Stimulated activated CD4-positive, alpha-beta T cell treated with anti-CD3 and anti-CD28 coated beads, Interleukin-1b, Interleukin-23, amount 100 ng/mL, for 48 hours (primary cell): Measurements from ENCODE around the gene MTFP1.
A peak's percentile ranks its signal among the peaks of the same experiment; 100 is the strongest.
"Not testable (repeated sequence)": the region's sequence is repeated elsewhere in the genome, so short reads cannot be mapped to it uniquely, and the experiment has no call there.

ENCODE experiments used
- DNase-seq: peaks from one replicate; pipeline ENCODE4 v3.0.0-alpha.2; 2020

MTFP1 gene, protein sequence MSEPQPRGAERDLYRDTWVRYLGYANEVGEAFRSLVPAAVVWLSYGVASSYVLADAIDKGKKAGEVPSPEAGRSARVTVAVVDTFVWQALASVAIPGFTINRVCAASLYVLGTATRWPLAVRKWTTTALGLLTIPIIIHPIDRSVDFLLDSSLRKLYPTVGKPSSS

DNA sequence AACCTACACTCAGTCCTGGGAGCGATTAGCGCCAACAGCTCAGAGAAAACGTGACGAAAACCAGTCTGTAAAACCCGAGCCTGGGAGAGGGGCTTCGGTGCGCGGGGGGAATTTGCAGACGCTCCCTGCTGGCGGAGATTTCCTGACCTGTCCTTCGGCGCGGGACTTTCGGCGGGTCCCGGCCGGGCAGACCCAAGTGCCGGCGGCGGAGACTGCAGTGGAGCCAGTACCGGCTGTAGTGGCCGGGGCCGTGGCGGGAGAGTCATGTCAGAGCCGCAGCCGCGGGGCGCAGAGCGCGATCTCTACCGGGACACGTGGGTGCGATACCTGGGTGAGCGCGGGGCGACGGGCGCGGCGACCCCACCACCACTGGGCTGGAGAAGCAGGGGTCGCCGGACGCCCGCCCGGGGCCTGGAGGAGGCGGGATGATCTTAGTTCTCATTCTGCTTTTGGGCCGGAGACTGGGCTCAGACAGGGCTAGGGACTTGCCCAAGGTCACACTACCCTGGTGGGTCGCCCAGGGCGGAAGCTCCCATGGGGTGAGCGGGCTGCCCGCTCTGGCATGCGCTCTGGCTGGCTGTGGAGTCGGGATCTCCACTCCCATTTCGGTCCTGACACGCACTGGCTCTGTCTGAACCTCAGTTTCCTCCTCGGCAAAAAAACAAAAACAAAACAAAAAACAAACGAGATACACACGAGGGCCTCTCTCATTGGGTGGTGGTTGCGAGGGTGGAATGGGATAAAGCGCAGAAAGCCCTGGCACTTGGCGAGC lies at the start of gene MTFP1:
Gene MTFP1 (plus strand): TSS at position 153 of the 772 bp plus-strand sequence. CDS start 112 bp downstream, at position 265.
- peak; percentile 45 for DNase-seq

DNA sequence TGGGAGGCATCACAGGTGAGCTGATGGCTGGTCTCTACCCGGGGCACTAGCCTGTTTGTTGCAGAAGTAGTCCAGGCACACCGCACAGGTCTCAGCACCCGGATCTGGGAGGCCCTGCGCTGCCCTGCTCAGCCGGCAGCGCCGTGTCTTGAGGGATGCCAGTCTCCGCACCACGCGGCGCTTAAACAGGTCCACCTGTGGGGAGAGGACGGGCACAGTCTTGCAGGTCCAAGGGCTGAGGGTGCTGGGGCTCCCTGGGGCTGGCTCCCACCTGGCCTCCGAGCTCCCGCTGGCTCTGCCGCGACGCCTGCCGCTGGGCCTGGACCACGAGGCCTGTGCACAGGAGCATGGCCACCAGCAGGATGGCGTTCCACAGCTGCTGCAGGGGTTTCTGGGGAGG lies 45.6 kb upstream of the MTFP1 start:
- DNase-seq = no peak

DNA sequence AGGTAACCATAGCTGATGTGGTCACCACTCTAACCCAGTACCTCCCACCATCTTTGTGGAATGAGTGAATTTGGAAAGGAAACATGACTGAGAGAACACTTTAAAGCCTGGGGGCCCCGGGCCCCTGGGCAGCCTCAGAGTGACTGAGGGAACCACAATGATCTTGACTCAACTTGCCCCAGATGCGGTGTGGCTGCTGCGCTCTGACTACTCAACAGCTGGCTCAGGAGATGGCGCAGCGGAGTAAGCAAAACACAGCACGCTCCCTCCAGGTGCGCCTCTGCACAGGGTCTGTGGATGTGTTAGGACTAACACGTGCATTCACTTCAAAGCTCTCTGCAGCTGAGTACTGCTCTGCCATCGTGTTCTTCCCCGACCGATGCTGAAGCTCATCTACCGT lies 44.3 kb upstream of the MTFP1 start:
- DNase-seq = peak; percentile 44

DNA sequence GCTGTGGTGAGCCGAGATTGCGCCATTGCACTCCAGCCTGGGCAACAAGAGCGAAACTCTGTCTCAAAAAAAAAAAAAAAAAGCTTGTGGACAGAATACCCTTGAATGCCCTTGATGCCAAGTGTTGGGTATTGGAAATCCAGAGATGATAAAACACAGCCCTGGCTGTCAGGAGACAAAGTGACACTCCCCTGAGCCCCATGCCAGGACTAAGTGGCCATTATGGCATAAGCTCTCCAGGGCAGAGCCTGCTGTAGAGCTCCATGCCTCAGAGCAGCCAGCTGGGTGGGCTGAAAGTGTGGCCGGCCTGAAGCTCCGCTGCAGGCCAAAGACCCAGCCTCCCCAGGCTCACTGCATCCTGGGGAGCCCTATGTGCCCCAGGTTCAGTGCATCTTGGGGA lies 43.2 kb upstream of the MTFP1 start:
- no peak for DNase-seq

- no peak for DNase-seq
Measured at GRCh38 chr22:30383061-30383460, 42.5 kb upstream of the MTFP1 start.

DNA sequence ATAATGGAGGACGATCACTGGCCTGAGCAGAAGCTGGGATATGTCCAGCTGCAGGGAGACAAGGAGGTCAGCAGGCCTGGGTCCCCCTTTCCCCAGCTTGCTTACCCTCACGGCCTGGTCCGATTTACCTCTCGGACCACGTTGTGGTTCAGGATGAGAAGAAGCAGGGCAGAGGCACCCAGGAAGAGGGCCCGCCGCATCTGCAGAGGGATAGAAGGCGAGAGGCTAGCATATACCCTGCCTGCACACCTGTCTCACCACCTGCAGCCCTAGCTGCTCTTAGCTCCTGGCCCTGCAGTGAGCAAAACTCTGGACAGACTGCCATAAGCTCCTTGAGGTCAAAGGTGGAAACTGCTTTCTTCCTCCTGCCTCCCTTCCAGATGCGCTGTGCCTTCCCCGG lies 39.6 kb upstream of the MTFP1 start:
- no peak for DNase-seq

- DNase-seq = no peak
Measured at GRCh38 chr22:30386608-30386959, 39.0 kb upstream of the MTFP1 start.

- peak; percentile 73 for DNase-seq
Measured at GRCh38 chr22:30386960-30387827, 38.4 kb upstream of the MTFP1 start, which contains the start of gene RNF215. Gene RNF215 (minus strand): TSS chr22:30387411. CDS start chr22:30387313, 98 bp downstream.

- peak; percentile 79 for DNase-seq
Measured at GRCh38 chr22:30390974-30391691, 34.4 kb upstream of the MTFP1 start.

GRCh38 chr22:30392661-30393321 lies 32.8 kb upstream of the MTFP1 start:
- DNase-seq = no peak

- no peak for DNase-seq
Measured at GRCh38 chr22:30393322-30393680, 32.3 kb upstream of the MTFP1 start.

DNA sequence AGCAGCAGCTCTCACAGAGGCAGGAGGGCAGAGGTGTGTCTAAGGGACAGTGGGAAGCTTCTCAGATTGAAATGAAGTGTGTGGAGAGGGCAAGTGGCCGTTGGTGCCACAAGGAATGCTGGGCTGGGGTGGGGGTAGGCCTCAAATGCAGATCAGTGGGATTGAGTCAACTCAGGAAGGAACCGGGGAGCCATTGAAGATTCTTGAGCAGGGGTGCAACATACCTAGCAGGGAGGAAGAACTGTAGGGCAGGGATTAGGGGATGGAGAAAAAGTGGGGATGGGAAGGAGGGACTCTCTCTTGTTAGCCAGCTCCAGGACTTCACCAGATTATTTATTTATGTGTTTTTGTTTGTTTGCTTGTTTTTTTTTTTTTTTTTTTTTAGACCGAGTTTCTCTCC lies 31.7 kb upstream of the MTFP1 start:
- no peak for DNase-seq

GRCh38 chr22:30396871-30397655 lies 28.5 kb upstream of the MTFP1 start, which contains the start of gene SEC14L2:
Gene SEC14L2 (plus strand): TSS chr22:30397018. CDS start chr22:30397117, 99 bp downstream.
- peak; percentile 62 for DNase-seq

GRCh38 chr22:30397656-30398635 lies 27.6 kb upstream of the MTFP1 start:
- DNase-seq = no peak

GRCh38 chr22:30398685-30399680 lies 26.6 kb upstream of the MTFP1 start:
- DNase-seq = no peak

DNA sequence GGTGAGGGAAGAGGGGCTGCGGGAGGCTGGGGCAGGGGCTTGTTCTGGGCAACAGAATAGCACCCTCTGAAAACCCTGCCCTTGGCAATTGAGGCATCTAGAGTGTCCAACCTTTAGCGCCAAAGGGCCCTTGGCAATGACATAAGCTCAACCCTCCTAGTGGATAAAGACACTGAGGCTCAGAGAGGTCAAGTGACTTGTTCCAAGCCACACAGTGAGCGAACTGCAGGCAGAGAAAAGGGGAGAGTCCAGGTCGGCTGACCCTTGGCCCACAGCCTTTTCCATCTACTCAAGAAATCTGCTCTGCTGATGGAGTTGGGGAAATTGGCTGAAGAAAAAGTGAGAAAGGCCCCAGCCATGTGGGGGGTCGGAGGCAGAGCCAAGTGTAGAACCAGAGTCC lies 25.9 kb upstream of the MTFP1 start:
- no peak for DNase-seq

DNA sequence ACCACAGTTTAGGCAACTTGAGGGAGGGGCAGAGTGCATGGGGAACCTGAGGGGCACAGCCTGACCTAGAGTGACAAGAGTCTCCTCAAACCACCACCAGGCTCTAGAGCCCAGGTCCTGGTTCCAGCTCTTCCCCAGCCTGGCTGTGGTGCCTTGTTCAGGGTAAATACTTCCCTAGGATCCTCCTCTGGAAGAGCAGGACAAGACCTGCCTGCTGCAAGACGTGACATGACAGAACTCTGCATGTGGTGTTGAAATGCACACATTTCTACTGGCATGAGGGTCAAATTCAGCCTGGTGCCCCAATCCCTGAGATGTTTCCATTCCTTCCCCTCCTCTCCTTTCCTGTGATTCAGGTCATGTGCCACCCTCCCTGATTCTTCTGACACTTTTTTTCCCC lies 25.4 kb upstream of the MTFP1 start:
- no peak for DNase-seq

- not testable (repeated sequence) for DNase-seq
Measured at GRCh38 chr22:30401024-30401423, 24.5 kb upstream of the MTFP1 start.
